BE2C (cell line): ENCODE data around the gene PKIG.

Experiments
- DNase-seq: peaks from one replicate; pipeline ENCODE4 v3.0.0-alpha.2; 2020
- H3K27me3 ChIP-seq: fragments of 250-450 bp; sonication (Bioruptor Pico); 2 replicates; pipeline ENCODE4 v1.5.1; 2020; ENCODE audit warnings: mild to moderate bottlenecking
- H3K36me3 ChIP-seq: fragments of 250-450 bp; sonication (Bioruptor Pico); 2 replicates; pipeline ENCODE4 v1.5.1; 2020; ENCODE audit warnings: mild to moderate bottlenecking
- H3K4me1 ChIP-seq: fragments of 250-450 bp; sonication (Bioruptor Pico); 2 replicates; pipeline ENCODE4 v1.5.1; 2020
- H3K4me3 ChIP-seq: 2 replicates; pipeline ENCODE4 v1.5.1; 2011; ENCODE audit warnings: low read depth, low read length
- H3K9me3 ChIP-seq: fragments of 250-450 bp; sonication (Bioruptor Pico); 2 replicates; pipeline ENCODE4 v1.5.1; 2020
- TF ChIP-seq, protein P1 (sequence below): IDR thresholded peaks from 2 replicates; pipeline ENCODE4 v1.5.1; 2012; ENCODE audit warnings: mild to moderate bottlenecking, low read depth, low read length

Gene PKIG

GRCh38 chr20:44666066-44666465, 83.7 kb downstream of the PKIG start:
- peaks cover 4% of the 10 kb centered on the region; the same call in 1 of the 2 replicates for H3K27me3 ChIP-seq
- H3K36me3 ChIP-seq: no peaks in the 10 kb centered on the region
- DNase-seq: no peak
- TF ChIP-seq, protein P1, sequence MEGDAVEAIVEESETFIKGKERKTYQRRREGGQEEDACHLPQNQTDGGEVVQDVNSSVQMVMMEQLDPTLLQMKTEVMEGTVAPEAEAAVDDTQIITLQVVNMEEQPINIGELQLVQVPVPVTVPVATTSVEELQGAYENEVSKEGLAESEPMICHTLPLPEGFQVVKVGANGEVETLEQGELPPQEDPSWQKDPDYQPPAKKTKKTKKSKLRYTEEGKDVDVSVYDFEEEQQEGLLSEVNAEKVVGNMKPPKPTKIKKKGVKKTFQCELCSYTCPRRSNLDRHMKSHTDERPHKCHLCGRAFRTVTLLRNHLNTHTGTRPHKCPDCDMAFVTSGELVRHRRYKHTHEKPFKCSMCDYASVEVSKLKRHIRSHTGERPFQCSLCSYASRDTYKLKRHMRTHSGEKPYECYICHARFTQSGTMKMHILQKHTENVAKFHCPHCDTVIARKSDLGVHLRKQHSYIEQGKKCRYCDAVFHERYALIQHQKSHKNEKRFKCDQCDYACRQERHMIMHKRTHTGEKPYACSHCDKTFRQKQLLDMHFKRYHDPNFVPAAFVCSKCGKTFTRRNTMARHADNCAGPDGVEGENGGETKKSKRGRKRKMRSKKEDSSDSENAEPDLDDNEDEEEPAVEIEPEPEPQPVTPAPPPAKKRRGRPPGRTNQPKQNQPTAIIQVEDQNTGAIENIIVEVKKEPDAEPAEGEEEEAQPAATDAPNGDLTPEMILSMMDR: no peak
- no peak overlapping the region for H3K4me3 ChIP-seq
- H3K9me3 ChIP-seq: no peaks in the 10 kb centered on the region
- no peaks in the 10 kb centered on the region for H3K4me1 ChIP-seq
